NCI-H2227 treated with DMSO at 0.1 percent for 48 hours (cell line): ENCODE data around the gene EMSY.
"Not testable (repeated sequence)": the region's sequence is repeated elsewhere in the genome, so short reads cannot be mapped to it uniquely, and the experiment has no call there.

Experiments used
- DNase-seq: peaks from one replicate; lab custom pipeline; 2025; lab: John Stamatoyannopoulos, UW

EMSY gene

GRCh38 chr11:76568621-76569020, 123.8 kb downstream of the EMSY start:
- no peak for DNase-seq

- not testable (repeated sequence) for DNase-seq
These were observed 127.5 kb downstream of the EMSY start for GRCh38 chr11:76572181-76572875.

GRCh38 chr11:76574406-76574805, 129.6 kb downstream of the EMSY start:
- DNase-seq, result no peak

DNA sequence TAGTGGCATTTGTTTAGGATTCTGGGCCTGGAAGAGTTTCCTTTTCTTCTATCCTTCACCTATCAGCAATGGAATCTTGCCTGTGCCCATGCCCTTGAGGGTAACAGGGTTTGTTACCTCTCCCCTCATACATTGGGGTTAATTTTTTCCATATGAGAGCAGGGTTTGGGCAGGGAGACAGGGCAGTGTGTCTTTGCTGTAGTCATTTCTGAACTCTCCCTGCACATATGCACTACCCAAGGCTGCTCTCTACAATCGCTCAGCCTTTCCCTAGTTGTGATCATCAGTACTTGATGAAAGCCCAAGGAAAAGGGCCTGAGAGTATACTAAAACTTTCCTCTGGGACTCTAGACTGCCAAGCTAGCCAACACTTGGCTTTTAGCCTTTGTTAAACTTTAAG, 130.1 kb downstream of the EMSY start:
- no peak for DNase-seq

DNA sequence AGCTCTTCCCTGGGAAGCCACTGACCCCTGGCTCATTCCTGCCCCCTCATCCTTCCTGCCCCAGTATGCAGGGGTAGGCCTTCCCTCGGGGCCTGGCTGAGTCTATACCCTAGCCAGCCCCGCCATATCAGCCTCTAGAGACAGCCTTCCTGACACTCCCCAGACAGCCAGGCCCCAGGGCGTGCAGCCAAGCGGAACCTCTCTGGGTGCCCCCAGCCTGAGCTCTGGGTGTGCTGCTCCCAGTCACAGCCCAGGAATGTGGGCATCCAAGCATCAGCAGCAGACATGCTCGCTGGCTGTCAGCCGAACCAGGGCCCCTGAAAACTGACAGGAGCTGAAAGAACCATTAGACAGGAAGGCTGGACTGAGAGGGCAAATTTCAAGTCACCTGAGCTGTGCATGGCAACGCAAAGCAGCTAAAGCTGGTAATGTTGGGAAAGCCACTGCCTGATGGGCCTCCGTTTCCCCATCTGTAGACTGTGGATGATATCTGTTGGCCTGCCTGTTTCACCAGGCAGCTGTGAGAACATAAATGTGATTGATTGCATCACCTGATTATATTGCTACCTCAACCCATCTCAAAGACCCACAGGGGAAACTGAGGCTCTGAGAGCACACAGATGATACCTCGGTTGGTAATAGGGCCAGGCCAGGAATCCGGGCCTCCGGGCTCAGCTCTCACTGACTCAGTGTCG, 132.6 kb downstream of the EMSY start:
- no peak for DNase-seq

DNA sequence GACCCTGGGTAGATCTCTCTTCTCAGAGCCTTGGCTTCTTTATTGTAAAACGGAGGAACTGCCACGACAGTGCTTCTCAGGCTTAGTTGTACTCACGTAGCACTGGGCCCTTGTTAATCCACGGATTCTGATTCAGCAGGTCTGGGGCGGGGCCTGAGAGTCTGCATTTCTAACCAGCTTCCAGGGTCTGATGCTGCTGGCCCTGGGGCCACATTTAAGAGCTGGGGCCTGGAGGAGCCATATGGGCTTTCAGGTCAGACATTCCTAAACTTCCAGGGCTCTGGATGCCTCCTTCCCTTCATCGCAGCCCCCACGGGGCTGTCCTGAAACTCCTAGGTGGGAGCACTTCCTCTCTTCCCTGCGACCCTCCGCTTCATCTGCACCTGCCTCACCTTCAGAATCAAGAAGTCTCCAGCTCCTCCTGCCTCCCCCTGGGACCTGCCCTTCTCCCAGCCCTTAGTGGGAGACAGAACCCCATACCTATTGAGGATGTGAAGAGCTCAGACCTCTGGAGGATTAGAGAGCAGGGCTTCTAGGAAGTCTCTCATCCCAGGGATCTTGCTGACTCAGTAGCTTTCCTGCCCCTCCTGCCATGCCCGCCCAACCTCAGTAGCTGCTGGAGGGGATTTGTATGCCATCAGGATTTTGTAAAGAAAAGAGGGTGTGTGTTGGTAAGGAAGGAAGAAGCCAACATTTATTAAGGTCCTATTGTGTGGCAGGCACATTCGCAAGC, 133.3 kb downstream of the EMSY start:
- no peak for DNase-seq

GRCh38 chr11:76578654-76579055, 133.8 kb downstream of the EMSY start:
- no peak for DNase-seq

DNA sequence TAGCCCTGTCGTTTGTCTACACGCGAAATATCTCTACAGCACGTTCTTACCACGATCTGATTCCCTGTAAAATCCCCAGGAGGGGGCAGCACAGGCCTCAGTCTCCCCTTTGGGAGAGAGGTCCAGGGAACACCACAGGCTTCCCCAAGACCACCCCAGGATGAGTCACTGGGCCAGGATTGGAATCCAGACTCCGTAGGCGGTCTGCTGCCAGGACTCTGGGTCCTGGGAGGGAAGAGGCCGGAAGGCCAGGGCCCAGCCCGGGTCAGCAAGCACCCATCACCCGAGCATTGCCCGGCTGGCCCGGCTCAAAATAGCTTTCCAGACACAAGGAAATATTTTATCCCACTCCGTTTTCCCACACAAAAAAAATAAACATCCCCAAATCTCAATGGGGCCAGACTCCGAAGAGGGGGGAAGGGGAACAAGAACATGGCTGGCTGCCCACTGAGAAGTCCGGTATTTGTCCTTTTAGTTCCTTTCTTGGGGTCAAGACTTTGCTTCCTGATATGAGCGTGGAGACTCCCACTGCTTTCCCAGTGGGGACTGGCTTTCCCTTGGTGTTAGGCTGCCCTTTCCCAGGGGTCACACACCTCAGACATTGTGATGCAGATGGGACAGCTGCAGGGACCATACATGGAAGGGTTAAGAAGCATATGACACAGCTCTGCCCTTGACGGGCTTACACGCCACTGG, 134.4 kb downstream of the EMSY start:
- no peak for DNase-seq

DNA sequence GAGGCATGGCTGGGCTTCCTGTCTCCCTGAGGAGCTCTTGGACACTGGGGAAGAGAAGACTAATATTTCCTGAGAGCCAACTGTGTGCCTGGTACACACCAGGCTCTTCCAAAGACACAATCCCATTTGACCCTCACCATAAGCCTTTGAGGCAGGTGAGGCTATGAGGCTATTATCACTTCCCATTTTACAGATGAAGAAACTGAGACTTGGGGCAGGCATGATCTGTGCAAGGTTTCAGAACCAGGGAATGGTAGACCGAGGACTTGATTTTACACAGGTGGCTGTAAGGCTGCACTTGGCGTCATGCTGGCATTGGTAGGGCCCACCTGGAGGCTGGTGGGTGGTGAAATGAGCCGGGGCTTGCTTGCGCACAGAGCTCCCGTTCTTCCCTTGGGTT, 134.9 kb downstream of the EMSY start:
- DNase-seq, result no peak

- DNase-seq, result not testable (repeated sequence)
These were observed 137.7 kb downstream of the EMSY start for GRCh38 chr11:76582471-76582870.

- no peak for DNase-seq
These were observed 143.1 kb downstream of the EMSY start for GRCh38 chr11:76587820-76588454.

DNA sequence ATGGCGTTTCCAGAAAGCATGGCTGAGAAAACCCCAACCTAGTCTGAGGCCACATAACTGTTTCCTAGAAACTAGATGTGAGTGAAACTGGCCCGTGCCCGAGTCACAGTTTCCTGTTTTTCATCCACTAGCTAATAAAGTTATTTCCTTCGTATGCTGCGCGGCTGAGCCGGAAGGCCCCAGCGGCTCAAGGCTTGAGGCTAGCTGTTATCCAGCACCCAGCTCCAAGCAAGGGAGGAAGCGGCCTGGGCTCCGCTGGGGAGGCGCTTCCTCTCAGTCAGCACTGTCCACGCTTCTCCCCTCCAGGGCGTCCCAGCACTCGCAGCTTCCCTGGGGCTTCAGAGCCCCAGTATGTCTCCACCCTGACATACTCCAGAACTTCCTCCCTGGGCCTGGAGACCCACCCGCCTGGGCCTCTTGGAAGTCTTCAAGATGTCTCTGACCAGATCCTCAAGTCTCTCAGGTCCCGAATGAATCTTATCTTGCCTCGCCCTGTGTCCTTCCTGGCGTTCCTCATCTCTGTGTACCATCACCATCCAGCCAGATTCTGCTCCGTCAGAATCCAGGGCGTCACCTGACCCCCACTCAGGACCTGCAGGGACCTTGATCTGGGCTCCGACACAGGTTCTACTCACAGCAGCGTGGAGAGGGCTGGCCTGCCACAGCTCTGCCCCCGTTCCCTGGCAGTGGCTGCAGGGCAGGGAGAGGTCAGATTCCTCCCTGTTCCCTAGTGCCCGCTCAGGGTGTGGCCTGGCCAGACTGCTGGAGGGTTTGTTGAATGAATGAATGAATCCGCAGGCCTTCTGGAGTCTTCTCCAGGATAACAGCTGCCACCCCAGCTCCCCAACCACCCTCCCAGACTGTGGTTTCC, 143.9 kb downstream of the EMSY start:
- DNase-seq, result no peak

DNA sequence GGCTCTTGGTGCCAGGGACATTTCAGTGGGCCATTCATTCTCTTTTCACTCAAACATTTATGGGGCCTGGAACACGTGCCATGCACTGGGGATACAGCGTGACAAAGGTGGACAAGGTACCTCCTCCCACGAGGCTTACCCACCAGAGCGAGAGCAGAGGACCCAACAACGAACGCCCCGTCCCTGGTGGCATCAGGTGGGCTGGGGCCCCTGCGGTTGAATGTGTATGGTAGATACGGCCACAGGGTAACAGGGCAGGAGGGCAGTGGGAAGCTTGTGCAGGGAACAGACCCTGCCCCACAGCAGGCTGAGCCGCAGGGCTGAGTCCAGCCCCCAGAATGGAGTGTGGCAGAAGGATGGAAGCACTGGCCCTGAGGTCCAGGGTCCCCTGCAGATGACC, 144.7 kb downstream of the EMSY start:
- no peak for DNase-seq

GRCh38 chr11:76589964-76590950, 145.4 kb downstream of the EMSY start:
- DNase-seq, result no peak

DNA sequence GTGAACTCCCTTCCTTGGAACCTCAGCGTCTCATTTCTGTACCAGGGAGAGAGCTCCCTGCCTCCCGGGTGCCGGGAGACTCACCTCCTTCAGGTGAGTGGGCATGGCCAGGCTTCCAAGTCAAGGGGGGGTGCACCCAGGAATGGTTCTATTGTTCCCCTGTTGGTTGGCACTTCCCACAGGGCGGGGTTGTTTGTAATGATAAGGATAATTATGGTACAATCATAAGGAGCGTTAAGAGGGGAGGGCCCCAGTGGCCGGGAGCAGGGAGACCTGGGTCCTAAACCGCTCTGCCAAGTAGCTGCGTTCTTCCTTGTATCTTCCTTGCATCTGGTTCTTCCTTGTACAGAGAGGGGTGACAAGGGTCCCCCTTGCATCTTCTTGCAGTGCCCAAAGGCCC, 146.6 kb downstream of the EMSY start:
- DNase-seq, result no peak

- no peak for DNase-seq
These were observed 147.5 kb downstream of the EMSY start for GRCh38 chr11:76592025-76592914.

DNA sequence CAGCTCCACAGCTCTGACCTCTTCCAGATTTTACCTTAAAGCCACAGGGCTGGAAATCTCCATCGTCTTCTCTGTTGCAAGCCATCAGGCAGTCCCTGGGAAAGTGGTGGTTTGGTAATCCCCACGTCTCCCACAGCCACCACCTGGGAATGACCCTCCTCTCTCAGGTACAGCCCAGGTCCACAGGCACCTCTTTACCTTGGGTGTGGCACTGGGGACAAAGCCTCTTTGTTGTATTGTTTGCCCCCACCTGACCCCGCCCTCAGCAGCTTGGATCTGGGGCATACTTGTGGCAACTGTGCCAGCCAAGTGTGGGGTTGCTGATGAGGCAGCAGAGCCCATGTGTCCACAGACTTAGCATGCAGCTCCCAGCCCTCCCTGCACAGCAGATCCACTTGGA, 148.1 kb downstream of the EMSY start:
- DNase-seq, result no peak

DNA sequence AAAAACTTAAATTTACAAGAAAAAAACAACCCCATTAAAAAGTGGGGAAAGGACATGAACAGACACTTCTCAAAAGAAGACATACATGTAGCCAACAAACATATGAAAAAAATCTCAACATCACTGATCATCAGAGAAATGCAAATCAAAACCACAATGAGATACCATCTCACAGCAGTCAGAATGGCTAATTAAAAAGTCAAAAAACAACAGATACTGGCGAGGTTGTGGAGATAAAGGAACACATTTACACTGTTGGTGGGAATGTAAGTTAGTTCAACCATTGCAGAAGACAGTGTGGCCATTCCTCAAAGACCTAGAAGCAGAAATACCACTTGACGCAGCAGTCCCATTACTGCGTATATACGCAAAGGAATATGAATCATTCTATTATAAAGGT, 150.3 kb downstream of the EMSY start:
- not testable (repeated sequence) for DNase-seq

- DNase-seq, result no peak
These were observed 151.8 kb downstream of the EMSY start for GRCh38 chr11:76596652-76597051.
